CD4-positive, alpha-beta T cell treated with Interleukin-10 for 1 hour (primary cell): Measurements from ENCODE around the gene SPRN.
"Not testable (repeated sequence)": the region's sequence is repeated elsewhere in the genome, so short reads cannot be mapped to it uniquely, and the experiment has no call there.

Source experiments
- DNase-seq: peaks from one replicate; pipeline ENCODE4 v3.0.0-alpha.2; 2020

Gene SPRN

GRCh38 chr10:133424601-133425000 is at the start of gene SPRN:
Gene SPRN, minus strand, starts transcription at chr10:133424625. Its CDS starts 944 bp downstream, at chr10:133423681.
- DNase-seq = not testable (repeated sequence)

GRCh38 chr10:133474027-133474426 is 49.6 kb upstream of the SPRN start:
- no peak for DNase-seq

GRCh38 chr10:133473270-133473669 is 48.8 kb upstream of the SPRN start:
- no peak for DNase-seq

- DNase-seq = no peak
These were observed 47.1 kb upstream of the SPRN start for GRCh38 chr10:133471300-133472109.

GRCh38 chr10:133469205-133469604 is 44.8 kb upstream of the SPRN start:
- DNase-seq = not testable (repeated sequence)

- no peak for DNase-seq
These were observed 43.0 kb upstream of the SPRN start for GRCh38 chr10:133467286-133467911.

GRCh38 chr10:133466683-133467275 is 42.4 kb upstream of the SPRN start:
- DNase-seq = no peak

- no peak for DNase-seq
These were observed 41.6 kb upstream of the SPRN start for GRCh38 chr10:133465950-133466474.

- DNase-seq = no peak
These were observed 40.9 kb upstream of the SPRN start for GRCh38 chr10:133465191-133465949.

- no peak for DNase-seq
These were observed 40.2 kb upstream of the SPRN start for GRCh38 chr10:133464582-133465031.

- DNase-seq = no peak
These were observed 38.3 kb upstream of the SPRN start for GRCh38 chr10:133462512-133463305.

- no peak for DNase-seq
These were observed 37.4 kb upstream of the SPRN start for GRCh38 chr10:133461841-133462240.

GRCh38 chr10:133461027-133461426 is 36.6 kb upstream of the SPRN start:
- no peak for DNase-seq

- DNase-seq = no peak
These were observed 35.9 kb upstream of the SPRN start for GRCh38 chr10:133460208-133460769.

GRCh38 chr10:133459454-133460207 is 35.2 kb upstream of the SPRN start:
- DNase-seq = no peak

- no peak for DNase-seq
These were observed 34.5 kb upstream of the SPRN start for GRCh38 chr10:133458710-133459453.

GRCh38 chr10:133458021-133458709 is 33.7 kb upstream of the SPRN start:
- no peak for DNase-seq

- no peak for DNase-seq
These were observed 32.8 kb upstream of the SPRN start for GRCh38 chr10:133457100-133457841.
